Activated naive CD8-positive, alpha-beta T cell treated with anti-CD3 and anti-CD28 coated beads, Interleukin-2, amount 50 U/mL, for 16 hours (primary cell): ENCODE measurements around the gene RMC1.
"Not testable (repeated sequence)": the region's sequence is repeated elsewhere in the genome, so short reads cannot be mapped to it uniquely, and the experiment has no call there.

Experiments used
- DNase-seq: peaks from one replicate; pipeline ENCODE4 v3.0.0-alpha.2; 2020; ENCODE audit warnings: low read depth, low spot score

Gene RMC1

GRCh38 chr18:23498117-23498516, 5.2 kb upstream of the RMC1 start:
- no peak for DNase-seq

GRCh38 chr18:23498877-23499276, 4.4 kb upstream of the RMC1 start:
- peak; percentile 45 for DNase-seq

GRCh38 chr18:23499291-23499781, 4.0 kb upstream of the RMC1 start:
- no peak for DNase-seq

- DNase-seq = no peak
These were observed 1.7 kb upstream of the RMC1 start for GRCh38 chr18:23501626-23502025.

- no peak for DNase-seq
These were observed 734 bp upstream of the RMC1 start for GRCh38 chr18:23502516-23503037.

- no peak for DNase-seq
These were observed 643 bp downstream of the RMC1 start for GRCh38 chr18:23503963-23504344.

- DNase-seq = no peak
These were observed 1.4 kb downstream of the RMC1 start for GRCh38 chr18:23504720-23505119.

- no peak for DNase-seq
These were observed 3.1 kb downstream of the RMC1 start for GRCh38 chr18:23506393-23506792.

- not testable (repeated sequence) for DNase-seq
These were observed 7.6 kb downstream of the RMC1 start for GRCh38 chr18:23510923-23511322.

GRCh38 chr18:23512216-23512615, 8.9 kb downstream of the RMC1 start:
- DNase-seq = not testable (repeated sequence)

- no peak for DNase-seq
These were observed 9.3 kb downstream of the RMC1 start for GRCh38 chr18:23512641-23513040.

GRCh38 chr18:23515911-23516546, 12.7 kb downstream of the RMC1 start:
- peak; percentile 39 for DNase-seq

GRCh38 chr18:23519734-23520133, 16.4 kb downstream of the RMC1 start:
- DNase-seq = no peak

GRCh38 chr18:23521271-23521670, 18.0 kb downstream of the RMC1 start:
- DNase-seq = no peak

GRCh38 chr18:23521907-23522306, 18.6 kb downstream of the RMC1 start:
- no peak for DNase-seq

- no peak for DNase-seq
These were observed 20.3 kb downstream of the RMC1 start for GRCh38 chr18:23523429-23524212.

GRCh38 chr18:23524213-23524707, 20.9 kb downstream of the RMC1 start:
- no peak for DNase-seq

GRCh38 chr18:23526501-23527063, 23.3 kb downstream of the RMC1 start:
- no peak for DNase-seq

- DNase-seq = no peak
These were observed 25.5 kb downstream of the RMC1 start for GRCh38 chr18:23528580-23529472.

- DNase-seq = no peak
These were observed 26.3 kb downstream of the RMC1 start for GRCh38 chr18:23529604-23530003.

GRCh38 chr18:23530195-23530594, 26.9 kb downstream of the RMC1 start:
- no peak for DNase-seq
